Fibroblast of lung (primary cell): ENCODE results near the gene INTS7.

Source experiments
- EZH2 ChIP-seq: IDR thresholded peaks from 2 replicates; pipeline ENCODE4 v1.5.1; 2012; ENCODE audit warnings: low read length, control low read depth, mild to moderate bottlenecking; ENCODE audit errors: missing control alignments
- TF ChIP-seq, protein P1 (sequence below), 2 donors: IDR thresholded peaks in 1 of 2; conservative IDR thresholded peaks in 1 of 2; 1 replicate in 1 of 2; 2 replicates in 1 of 2; pipeline ENCODE4 v1.5.1; 2011 to 2012; ENCODE audit warnings: low read length in 2 of 2, control low read depth in 1 of 2, inconsistent platforms in 1 of 2, low read depth in 1 of 2, mild to moderate bottlenecking in 1 of 2

DNA sequence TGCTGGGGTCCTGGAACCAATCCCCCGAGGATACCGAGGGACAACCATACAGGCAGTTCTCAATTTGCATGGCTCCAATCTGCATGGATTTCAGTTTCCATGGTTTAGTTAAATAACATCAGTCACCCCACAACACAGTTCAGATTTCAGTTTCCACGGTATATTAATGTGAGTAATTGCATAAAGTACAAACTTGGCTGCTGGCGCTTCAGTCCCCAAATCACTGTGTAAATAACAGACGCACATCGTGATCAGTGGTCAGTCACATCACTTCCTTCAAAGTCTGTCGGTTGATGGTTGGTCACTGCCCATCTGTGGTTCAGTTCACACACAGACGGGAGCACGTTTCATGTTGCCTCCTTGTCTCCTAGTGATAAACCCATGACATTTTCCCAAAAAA lies 138.4 kb downstream of the INTS7 start:
- TF ChIP-seq, protein P1, sequence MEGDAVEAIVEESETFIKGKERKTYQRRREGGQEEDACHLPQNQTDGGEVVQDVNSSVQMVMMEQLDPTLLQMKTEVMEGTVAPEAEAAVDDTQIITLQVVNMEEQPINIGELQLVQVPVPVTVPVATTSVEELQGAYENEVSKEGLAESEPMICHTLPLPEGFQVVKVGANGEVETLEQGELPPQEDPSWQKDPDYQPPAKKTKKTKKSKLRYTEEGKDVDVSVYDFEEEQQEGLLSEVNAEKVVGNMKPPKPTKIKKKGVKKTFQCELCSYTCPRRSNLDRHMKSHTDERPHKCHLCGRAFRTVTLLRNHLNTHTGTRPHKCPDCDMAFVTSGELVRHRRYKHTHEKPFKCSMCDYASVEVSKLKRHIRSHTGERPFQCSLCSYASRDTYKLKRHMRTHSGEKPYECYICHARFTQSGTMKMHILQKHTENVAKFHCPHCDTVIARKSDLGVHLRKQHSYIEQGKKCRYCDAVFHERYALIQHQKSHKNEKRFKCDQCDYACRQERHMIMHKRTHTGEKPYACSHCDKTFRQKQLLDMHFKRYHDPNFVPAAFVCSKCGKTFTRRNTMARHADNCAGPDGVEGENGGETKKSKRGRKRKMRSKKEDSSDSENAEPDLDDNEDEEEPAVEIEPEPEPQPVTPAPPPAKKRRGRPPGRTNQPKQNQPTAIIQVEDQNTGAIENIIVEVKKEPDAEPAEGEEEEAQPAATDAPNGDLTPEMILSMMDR (conservative IDR thresholded peaks at IDR 0.05 in 1 of 2, IDR thresholded peaks at IDR 0.05 in 1 of 2; ENCODE audit: low read depth in 1 of 2, low read length in 2 of 2): no peak
- TF ChIP-seq EZH2: no peak
